MM.1S (cell line): ENCODE data around the gene LRRC26.

Experiments
- DNase-seq: peaks from one replicate; pipeline ENCODE4 v3.0.0-alpha.2; 2015
- H2AFZ ChIP-seq: fragments of 300-600 bp; sonication (generic); 2 replicates; pipeline ENCODE4 v1.6.0; 2016; ENCODE audit warnings: antibody characterized with exemption, low read length
- H3F3A ChIP-seq: fragments of 300-600 bp; sonication (generic); 2 replicates; pipeline ENCODE4 v1.6.1; 2016; ENCODE audit warnings: mild to moderate bottlenecking, antibody characterized with exemption, low read length, moderate library complexity, mixed read lengths; ENCODE audit not compliant: insufficient read depth
- H3K27ac ChIP-seq: fragments of 300-600 bp; sonication (generic); 2 replicates; pipeline ENCODE4 v1.5.1; 2016; ENCODE audit warnings: mild to moderate bottlenecking, low read length
- H3K27me3 ChIP-seq: fragments of 300-600 bp; sonication (generic); replicated peaks from 2 replicates; pipeline ENCODE4 v1.6.0; 2016; ENCODE audit warnings: low read length; ENCODE audit not compliant: insufficient read depth
- H3K36me3 ChIP-seq: fragments of 300-600 bp; sonication (generic); replicated peaks from 2 replicates; pipeline ENCODE4 v1.6.1; 2016; ENCODE audit warnings: mild to moderate bottlenecking, low read length, mixed read lengths; ENCODE audit not compliant: insufficient read depth
- H3K4me1 ChIP-seq: fragments of 300-600 bp; sonication (generic); 2 replicates; pipeline ENCODE4 v1.6.1; 2016; ENCODE audit warnings: low read length, mixed read lengths
- H3K4me2 ChIP-seq: fragments of 300-600 bp; sonication (generic); 2 replicates; pipeline ENCODE4 v1.6.0; 2016; ENCODE audit warnings: low read depth, low read length
- H3K4me3 ChIP-seq: fragments of 300-600 bp; sonication (generic); 2 replicates; pipeline ENCODE4 v1.5.1; 2016; ENCODE audit warnings: low read length, mixed read lengths
- H3K79me2 ChIP-seq: fragments of 300-600 bp; sonication (generic); 2 replicates; pipeline ENCODE4 v1.6.1; 2016; ENCODE audit warnings: mixed run types, low read length, mixed read lengths
- H3K9ac ChIP-seq: fragments of 300-600 bp; sonication (generic); 2 replicates; pipeline ENCODE4 v1.6.1; 2016; ENCODE audit warnings: low read length, mixed read lengths
- H3K9me2 ChIP-seq: fragments of 300-600 bp; sonication (generic); replicated peaks from 2 replicates; pipeline ENCODE4 v1.6.1; 2016; ENCODE audit warnings: mild to moderate bottlenecking, low read length, mixed read lengths; ENCODE audit not compliant: insufficient read depth
- H3K9me3 ChIP-seq: fragments of 300-600 bp; sonication (generic); replicated peaks from 2 replicates; pipeline ENCODE4 v1.6.1; 2016; ENCODE audit warnings: mild to moderate bottlenecking, low read length, mixed read lengths; ENCODE audit not compliant: insufficient read depth
- H4K20me1 ChIP-seq: fragments of 300-600 bp; sonication (generic); 2 replicates; pipeline ENCODE4 v1.6.1; 2016; ENCODE audit warnings: mild to moderate bottlenecking, low read length, moderate library complexity, mixed read lengths; ENCODE audit not compliant: insufficient read depth
- EZH2 ChIP-seq: fragments of 300-600 bp; sonication (generic); optimal IDR thresholded peaks from 2 replicates; pipeline ENCODE3; 2017; ENCODE audit warnings: low read depth, mild to moderate bottlenecking, antibody characterized with exemption, low read length, mixed read lengths
- EZH2phosphoT487 ChIP-seq: fragments of 300-600 bp; sonication (generic); IDR thresholded peaks from 2 replicates; pipeline ENCODE4 v1.6.1; 2018; ENCODE audit warnings: antibody characterized with exemption, low read length
- TF ChIP-seq, protein P1 (sequence below): fragments of 300-600 bp; sonication (generic); IDR thresholded peaks from 2 replicates; pipeline ENCODE4 v1.5.1; 2016; ENCODE audit warnings: antibody characterized with exemption, low read length, mixed read lengths

Gene LRRC26

DNA sequence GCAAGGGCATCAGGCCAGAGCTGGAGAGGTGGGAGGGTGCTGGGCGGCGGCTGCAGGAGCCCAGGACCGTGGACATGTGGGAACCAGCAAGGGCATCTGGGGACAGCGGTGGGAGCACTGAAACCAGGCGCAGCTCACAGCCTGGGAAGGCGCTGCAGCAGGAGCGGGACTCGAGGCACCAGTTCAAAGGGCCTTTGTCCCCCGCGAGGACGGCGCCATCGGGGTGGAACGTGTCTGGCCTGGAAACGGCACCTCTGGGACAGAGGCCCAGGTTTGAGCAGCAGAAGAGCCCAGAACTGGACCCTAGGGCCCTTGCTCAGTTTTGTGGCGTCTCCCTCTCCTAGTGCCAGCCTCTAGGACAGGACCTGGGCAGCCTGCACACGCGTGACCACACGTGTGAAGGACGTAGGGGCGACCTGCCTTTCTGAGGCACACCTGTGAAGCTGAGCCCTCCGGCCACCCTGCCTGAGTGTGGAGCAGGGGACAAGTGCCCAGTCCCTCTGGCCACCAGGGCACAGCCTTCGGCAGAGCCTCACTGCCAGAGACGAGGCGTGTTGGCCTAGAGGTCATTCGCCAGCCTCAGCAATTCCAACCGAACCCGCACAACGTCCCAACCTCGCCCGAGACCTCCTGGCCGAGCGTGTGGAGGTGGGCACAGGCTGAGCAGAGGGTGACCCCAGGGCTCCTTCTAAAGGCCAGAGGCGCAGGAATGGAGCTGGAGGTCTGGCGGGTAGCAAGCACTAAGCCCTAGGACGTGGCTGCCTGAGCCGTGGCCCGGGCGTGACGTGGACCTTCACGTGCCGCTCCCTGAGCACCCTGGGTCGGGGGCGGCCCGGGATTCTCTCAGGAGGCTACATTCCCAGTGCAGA is 4.2 kb upstream of the LRRC26 start:
- no peak overlapping the region for H3K4me2 ChIP-seq
- H3F3A ChIP-seq = peaks cover 10% of the 10 kb centered on the region; the same call in 1 of the 2 replicates
- no peak overlapping the region for H2AFZ ChIP-seq
- no peak overlapping the region for H3K27ac ChIP-seq
- DNase-seq = no peak
- H3K4me1 ChIP-seq = no peaks in the 10 kb centered on the region
- no peaks in the 10 kb centered on the region for H3K79me2 ChIP-seq
- H3K9me3 ChIP-seq = no peaks in the 10 kb centered on the region
- peaks cover 36% of the 10 kb centered on the region for H3K27me3 ChIP-seq
- no peak overlapping the region for H3K9ac ChIP-seq
- H4K20me1 ChIP-seq = no peaks in the 10 kb centered on the region
- no peak for TF ChIP-seq EZH2phosphoT487
- no peak for TF ChIP-seq EZH2
- TF ChIP-seq, protein P1, sequence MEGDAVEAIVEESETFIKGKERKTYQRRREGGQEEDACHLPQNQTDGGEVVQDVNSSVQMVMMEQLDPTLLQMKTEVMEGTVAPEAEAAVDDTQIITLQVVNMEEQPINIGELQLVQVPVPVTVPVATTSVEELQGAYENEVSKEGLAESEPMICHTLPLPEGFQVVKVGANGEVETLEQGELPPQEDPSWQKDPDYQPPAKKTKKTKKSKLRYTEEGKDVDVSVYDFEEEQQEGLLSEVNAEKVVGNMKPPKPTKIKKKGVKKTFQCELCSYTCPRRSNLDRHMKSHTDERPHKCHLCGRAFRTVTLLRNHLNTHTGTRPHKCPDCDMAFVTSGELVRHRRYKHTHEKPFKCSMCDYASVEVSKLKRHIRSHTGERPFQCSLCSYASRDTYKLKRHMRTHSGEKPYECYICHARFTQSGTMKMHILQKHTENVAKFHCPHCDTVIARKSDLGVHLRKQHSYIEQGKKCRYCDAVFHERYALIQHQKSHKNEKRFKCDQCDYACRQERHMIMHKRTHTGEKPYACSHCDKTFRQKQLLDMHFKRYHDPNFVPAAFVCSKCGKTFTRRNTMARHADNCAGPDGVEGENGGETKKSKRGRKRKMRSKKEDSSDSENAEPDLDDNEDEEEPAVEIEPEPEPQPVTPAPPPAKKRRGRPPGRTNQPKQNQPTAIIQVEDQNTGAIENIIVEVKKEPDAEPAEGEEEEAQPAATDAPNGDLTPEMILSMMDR = no peak
- H3K9me2 ChIP-seq = no peaks in the 10 kb centered on the region
- H3K4me3 ChIP-seq = no peak overlapping the region
- H3K36me3 ChIP-seq = no peaks in the 10 kb centered on the region

DNA sequence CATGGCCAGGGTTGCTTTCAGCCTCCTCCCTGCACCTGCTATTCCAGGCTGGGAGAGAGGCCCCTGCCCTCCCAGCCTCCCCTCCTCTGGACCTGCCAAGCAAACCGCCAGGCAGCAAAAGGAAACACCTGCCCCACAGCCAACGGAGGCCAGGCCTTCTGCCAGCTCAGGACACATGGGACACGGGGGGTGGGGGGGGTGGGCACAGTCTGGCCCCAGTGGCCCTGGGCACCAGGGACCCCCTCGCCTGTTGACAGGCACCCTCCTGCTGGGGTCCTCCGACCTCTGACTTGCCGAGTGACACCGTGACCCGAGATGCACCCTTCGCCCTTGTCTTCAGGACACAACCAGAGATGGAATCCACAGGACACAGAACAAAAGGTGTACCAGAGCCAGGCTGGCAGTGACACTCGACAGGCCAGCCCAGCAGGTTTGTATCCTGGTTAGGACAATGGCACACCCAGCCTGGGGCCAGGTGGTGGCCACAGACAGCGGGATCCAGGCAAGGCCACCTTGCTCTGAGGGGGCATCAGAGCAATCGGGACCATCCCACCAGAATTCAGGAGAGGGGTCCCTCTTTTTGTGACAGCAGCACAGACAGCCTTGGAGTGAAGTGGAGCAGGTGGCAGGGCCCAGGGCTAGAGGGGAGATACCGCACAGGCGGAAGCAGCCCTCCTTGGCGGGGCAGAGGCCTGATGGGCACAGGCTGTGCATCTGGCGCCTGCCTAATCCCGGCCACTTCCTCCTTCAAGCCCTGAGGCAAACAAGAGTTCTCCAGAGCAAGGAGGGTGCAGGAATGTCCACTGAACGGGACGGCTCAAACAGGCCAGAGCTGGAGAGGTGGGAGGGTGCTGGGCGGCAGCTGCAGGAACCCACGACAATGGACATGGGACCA is 3.3 kb upstream of the LRRC26 start:
- no peak overlapping the region for H3K4me2 ChIP-seq
- no peak overlapping the region for H3K27ac ChIP-seq
- TF ChIP-seq EZH2phosphoT487 (no peak), EZH2 (no peak)
- TF ChIP-seq, protein P1 = no peak
- H3K9ac ChIP-seq = no peak overlapping the region
- no peaks in the 10 kb centered on the region for H3K79me2 ChIP-seq
- no peak overlapping the region for H2AFZ ChIP-seq
- no peak overlapping the region for H3K4me3 ChIP-seq
- DNase-seq = no peak
- no peaks in the 10 kb centered on the region for H3K9me2 ChIP-seq
- no peaks in the 10 kb centered on the region for H4K20me1 ChIP-seq
- no peaks in the 10 kb centered on the region for H3K9me3 ChIP-seq
- H3K36me3 ChIP-seq = no peaks in the 10 kb centered on the region
- no peaks in the 10 kb centered on the region for H3K4me1 ChIP-seq
- peaks cover 10% of the 10 kb centered on the region; the same call in 1 of the 2 replicates for H3F3A ChIP-seq
- H3K27me3 ChIP-seq = peaks cover 40% of the 10 kb centered on the region

DNA sequence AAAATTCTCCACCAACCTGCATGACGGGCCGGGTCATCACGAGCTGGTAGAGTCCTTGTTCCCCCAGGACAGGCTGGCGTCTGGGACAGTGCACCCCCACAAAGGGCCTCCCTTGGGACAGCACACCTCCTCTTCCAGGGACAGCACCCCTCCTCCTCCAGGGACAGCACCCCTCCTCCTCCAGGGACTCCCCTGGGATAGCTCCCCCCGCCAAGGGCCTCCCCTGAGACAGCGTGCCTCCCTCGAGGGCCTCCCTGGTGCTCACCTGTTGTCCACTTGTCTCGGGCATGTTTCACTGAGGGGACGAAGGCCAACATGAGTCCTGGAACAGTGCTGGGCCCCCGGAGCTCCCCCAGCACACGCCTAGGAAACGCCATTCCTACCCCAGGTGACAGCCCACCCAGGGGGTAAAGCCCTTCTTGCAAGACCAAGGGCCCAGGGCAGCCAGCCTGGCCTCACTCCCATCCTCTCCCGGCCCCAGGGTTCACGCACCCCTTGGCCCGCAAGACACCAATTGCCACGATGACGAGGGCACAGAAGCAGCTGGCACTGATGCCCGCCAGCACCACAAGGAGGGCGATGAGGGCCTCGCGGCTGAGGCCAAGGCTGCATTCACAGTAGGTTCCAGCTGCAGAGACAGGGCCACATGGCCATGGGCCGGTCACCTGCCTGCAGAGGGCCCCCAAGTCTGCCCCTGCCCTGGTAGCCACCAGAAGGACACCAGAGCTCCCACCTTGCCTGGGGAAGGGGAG is 1.5 kb upstream of the LRRC26 start:
- Histone ChIP-seq H3K27ac (no peak overlapping the region), H3K27me3 (peaks cover 58% of the 10 kb centered on the region)

More for the DNA sequence above, 1.5 kb upstream of the LRRC26 start:
- H4K20me1 ChIP-seq = no peaks in the 10 kb centered on the region
- no peaks in the 10 kb centered on the region for H3K4me1 ChIP-seq
- no peak for DNase-seq
- no peak overlapping the region for H2AFZ ChIP-seq
- H3K9me2 ChIP-seq = no peaks in the 10 kb centered on the region
- H3K36me3 ChIP-seq = no peaks in the 10 kb centered on the region
- H3F3A ChIP-seq = peaks cover 2% of the 10 kb centered on the region; the same call in 1 of the 2 replicates
- TF ChIP-seq EZH2 = no peak
- no peak for TF ChIP-seq EZH2phosphoT487
- TF ChIP-seq, protein P1 = no peak
- no peak overlapping the region for H3K4me2 ChIP-seq
- no peak overlapping the region for H3K9ac ChIP-seq
- H3K9me3 ChIP-seq = no peaks in the 10 kb centered on the region
- H3K4me3 ChIP-seq = no peak overlapping the region
- H3K79me2 ChIP-seq = no peaks in the 10 kb centered on the region
